ENCODE data around the gene PLCH1. TPM values are rescaled to one million over a fixed set of nuclear protein-coding genes. Genes with fewer than 3 reads are reported as not detected.

The PLCH1 gene
- total RNA-seq: 10.9 TPM

GRCh38 chr3:155744626-155745324 is at the start of gene PLCH1:
Gene PLCH1 (minus strand): TSS chr3:155745071. CDS start chr3:155704224, 40,847 bp downstream.
- DNase-seq: peak; percentile 33

GRCh38 chr3:155792532-155792931 is 47.7 kb upstream of the PLCH1 start:
- DNase-seq: no peak

GRCh38 chr3:155791190-155791589 is 46.3 kb upstream of the PLCH1 start:
- DNase-seq: no peak

GRCh38 chr3:155790272-155790925 is 45.5 kb upstream of the PLCH1 start:
- no peak for DNase-seq

GRCh38 chr3:155785662-155786295 is 40.9 kb upstream of the PLCH1 start:
- DNase-seq: no peak

- no peak for DNase-seq
Measured at GRCh38 chr3:155782390-155782953, 37.6 kb upstream of the PLCH1 start.

GRCh38 chr3:155780291-155780690 is 35.4 kb upstream of the PLCH1 start:
- no peak for DNase-seq

GRCh38 chr3:155778462-155778861 is 33.6 kb upstream of the PLCH1 start:
- DNase-seq: no peak

- DNase-seq: no peak
Measured at GRCh38 chr3:155772801-155773200, 27.9 kb upstream of the PLCH1 start.

GRCh38 chr3:155771126-155771525 is 26.3 kb upstream of the PLCH1 start:
- no peak for DNase-seq

- DNase-seq: no peak
Measured at GRCh38 chr3:155766206-155766605, 21.3 kb upstream of the PLCH1 start.

- DNase-seq: no peak
Measured at GRCh38 chr3:155763870-155764463, 19.1 kb upstream of the PLCH1 start.

- no peak for DNase-seq
Measured at GRCh38 chr3:155760653-155761052, 15.8 kb upstream of the PLCH1 start.

- DNase-seq: no peak
Measured at GRCh38 chr3:155757577-155757976, 12.7 kb upstream of the PLCH1 start.

GRCh38 chr3:155753038-155753639 is 8.3 kb upstream of the PLCH1 start:
- DNase-seq: no peak

GRCh38 chr3:155748611-155749365 is 3.9 kb upstream of the PLCH1 start:
- no peak for DNase-seq

- no peak for DNase-seq
Measured at GRCh38 chr3:155747946-155748290, 3.0 kb upstream of the PLCH1 start.

GRCh38 chr3:155747286-155747945 is 2.5 kb upstream of the PLCH1 start:
- DNase-seq: no peak

- no peak for DNase-seq
Measured at GRCh38 chr3:155746703-155747102, 1.8 kb upstream of the PLCH1 start.

GRCh38 chr3:155745795-155746550 is 1.1 kb upstream of the PLCH1 start:
- peak; percentile 21 for DNase-seq
